HEK293T (cell line): ENCODE data around the gene MAP2K1.
"Not testable (repeated sequence)": the region's sequence is repeated elsewhere in the genome, so short reads cannot be mapped to it uniquely, and the experiment has no call there.

Experiments
- CTCF ChIA-PET: fragments of 350-600 bp; formaldehyde crosslinking; extraction: SDS; loops from one replicate; lab custom pipeline; 2021; ENCODE audit warnings: antibody characterized with exemption, inconsistent platforms; lab: Yijun Ruan, JAX
- POLR2A ChIA-PET: fragments of 350-600 bp; formaldehyde crosslinking; extraction: SDS; loops from one replicate; lab custom pipeline; 2020; ENCODE audit warnings: antibody characterized with exemption, inconsistent platforms; lab: Yijun Ruan, JAX
- DNase-seq: peaks from one replicate; pipeline ENCODE4 v3.0.0; 2012; ENCODE audit warnings: mixed read lengths; ENCODE audit errors: extremely low spot score
- ARNT ChIP-seq: fragments of 450-650 bp; IDR thresholded peaks from 2 replicates; pipeline ENCODE4 v1.6.1; 2017; ENCODE audit warnings: mild to moderate bottlenecking
- BHLHE40 ChIP-seq: fragments of 450-650 bp; IDR thresholded peaks from 2 replicates; pipeline ENCODE4 v1.6.1; 2016; ENCODE audit warnings: mild to moderate bottlenecking, moderate library complexity, borderline replicate concordance
- CTBP1 ChIP-seq: fragments of 450-650 bp; IDR thresholded peaks from 2 replicates; pipeline ENCODE4 v1.6.1; 2016; ENCODE audit warnings: borderline replicate concordance
- ELF4 ChIP-seq: fragments of 450-650 bp; IDR thresholded peaks from 2 replicates; pipeline ENCODE4 v1.6.1; 2017; ENCODE audit warnings: antibody characterized with exemption
- FOXA1 ChIP-seq: fragments of 450-650 bp; IDR thresholded peaks from 2 replicates; pipeline ENCODE4 v1.6.1; 2016; ENCODE audit warnings: mild to moderate bottlenecking
- FOXK2 ChIP-seq: fragments of 450-650 bp; IDR thresholded peaks from 2 replicates; pipeline ENCODE4 v1.6.1; 2016; ENCODE audit warnings: mild to moderate bottlenecking
- FOXM1 ChIP-seq: fragments of 450-650 bp; IDR thresholded peaks from 2 replicates; pipeline ENCODE4 v1.6.1; 2017; ENCODE audit warnings: mild to moderate bottlenecking, borderline replicate concordance
- HDGF ChIP-seq: fragments of 450-650 bp; IDR thresholded peaks from 2 replicates; pipeline ENCODE4 v1.6.1; 2017; ENCODE audit warnings: antibody characterized with exemption, borderline replicate concordance
- L3MBTL2 ChIP-seq: fragments of 450-650 bp; conservative IDR thresholded peaks from 2 replicates; pipeline ENCODE4 v1.6.1; 2016; ENCODE audit warnings: mild to moderate bottlenecking
- LEF1 ChIP-seq: fragments of 450-650 bp; IDR thresholded peaks from 2 replicates; pipeline ENCODE4 v1.6.1; 2017; ENCODE audit warnings: mild to moderate bottlenecking, borderline replicate concordance
- NFRKB ChIP-seq: fragments of 450-650 bp; IDR thresholded peaks from 2 replicates; pipeline ENCODE4 v1.6.1; 2016; ENCODE audit warnings: mild to moderate bottlenecking, moderate library complexity
- SP1 ChIP-seq: fragments of 450-650 bp; IDR thresholded peaks from 2 replicates; pipeline ENCODE4 v1.6.1; 2017
- SUZ12 ChIP-seq: fragments of 450-650 bp; IDR thresholded peaks from 2 replicates; pipeline ENCODE4 v1.6.1; 2016; ENCODE audit warnings: mild to moderate bottlenecking
- TARDBP ChIP-seq: fragments of 450-650 bp; IDR thresholded peaks from 2 replicates; pipeline ENCODE4 v1.6.1; 2016
- ZNF384 ChIP-seq: fragments of 450-650 bp; IDR thresholded peaks from 2 replicates; pipeline ENCODE4 v1.6.1; 2016
- TF ChIP-seq, protein P1 (sequence below): fragments of 450-650 bp; IDR thresholded peaks from 2 replicates; pipeline ENCODE4 v1.6.1; 2016

Gene MAP2K1

DNA sequence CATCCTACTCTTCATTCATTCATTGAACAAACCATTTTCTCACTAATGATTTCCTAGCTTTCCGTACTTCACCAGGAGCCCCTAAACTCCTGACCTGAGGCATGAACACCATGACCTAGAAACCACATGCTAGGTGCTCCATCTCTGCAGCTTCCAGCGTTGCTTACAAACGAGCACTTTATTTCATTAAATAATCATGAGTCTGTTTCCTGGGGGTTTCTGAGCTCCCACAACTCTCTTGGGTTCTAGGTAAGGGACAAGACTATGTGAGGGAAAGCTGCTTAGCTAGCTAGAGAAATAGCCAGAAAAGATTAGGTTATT, 1.3 kb downstream of the MAP2K1 start:
- DNase-seq, result no peak
- POLR2A ChIA-PET, result interaction anchor here (0.9 to 4.3 kb wide), 11 partner anchors 12 to 1083 kb away, joined by 3 to 35 read pairs (median 4); partner anchors contain the start of genes RAB11A, RNU5B-1, SNAPC5 and TIPIN
- TF ChIP-seq SUZ12 (no peak), SP1 (no peak), CTBP1 (no peak), HDGF (no peak), ZNF384 (no peak), FOXA1 (no peak), FOXK2 (no peak), NFRKB (no peak), L3MBTL2 (no peak; the same call in 1 of the 2 replicates), TARDBP (no peak), BHLHE40 (no peak), ARNT (no peak), ELF4 (no peak), FOXM1 (no peak)
- TF ChIP-seq, protein P1, sequence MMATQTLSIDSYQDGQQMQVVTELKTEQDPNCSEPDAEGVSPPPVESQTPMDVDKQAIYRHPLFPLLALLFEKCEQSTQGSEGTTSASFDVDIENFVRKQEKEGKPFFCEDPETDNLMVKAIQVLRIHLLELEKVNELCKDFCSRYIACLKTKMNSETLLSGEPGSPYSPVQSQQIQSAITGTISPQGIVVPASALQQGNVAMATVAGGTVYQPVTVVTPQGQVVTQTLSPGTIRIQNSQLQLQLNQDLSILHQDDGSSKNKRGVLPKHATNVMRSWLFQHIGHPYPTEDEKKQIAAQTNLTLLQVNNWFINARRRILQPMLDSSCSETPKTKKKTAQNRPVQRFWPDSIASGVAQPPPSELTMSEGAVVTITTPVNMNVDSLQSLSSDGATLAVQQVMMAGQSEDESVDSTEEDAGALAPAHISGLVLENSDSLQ, result no peak
- CTCF ChIA-PET, result interaction anchor here (1.0 to 1.9 kb wide), 4 partner anchors 24 to 110 kb away, joined by 3 to 11 read pairs (median 6); partner anchors contain the start of gene SNAPC5

DNA sequence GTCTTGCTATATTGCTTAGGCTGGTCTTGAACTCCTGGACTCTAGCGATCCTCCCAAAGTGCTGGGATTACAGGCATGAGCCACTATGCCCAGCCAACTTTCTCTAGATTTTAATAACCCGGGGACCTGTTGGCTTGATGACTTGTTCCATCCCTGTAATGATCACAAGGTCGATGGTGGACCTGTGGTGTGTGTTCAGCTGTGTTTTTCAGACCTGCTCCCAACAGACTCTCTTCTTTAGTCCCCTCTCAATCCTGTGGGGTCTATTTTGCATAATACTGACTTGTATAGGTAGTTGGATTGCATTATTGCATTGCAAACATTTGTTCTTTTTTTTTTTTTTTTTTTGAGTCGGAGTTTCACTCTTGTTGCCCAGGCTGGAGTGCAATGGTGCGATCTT, 1.9 kb downstream of the MAP2K1 start:
- no peak for DNase-seq
- no peak for TF ChIP-seq SUZ12
- no peak for TF ChIP-seq L3MBTL2
- TF ChIP-seq BHLHE40, result no peak
- ChIA-PET CTCF (interaction anchor here (1.0 to 1.9 kb wide), 4 partner anchors 23 to 110 kb away, joined by 3 to 11 read pairs (median 6); partner anchors contain the start of gene SNAPC5), POLR2A (interaction anchor here (1.1 to 4.3 kb wide), 6 partner anchors 15 to 1084 kb away, joined by 3 to 35 read pairs (median 9); partner anchors contain the start of genes RAB11A, RNU5B-1, SNAPC5 and TIPIN)

DNA sequence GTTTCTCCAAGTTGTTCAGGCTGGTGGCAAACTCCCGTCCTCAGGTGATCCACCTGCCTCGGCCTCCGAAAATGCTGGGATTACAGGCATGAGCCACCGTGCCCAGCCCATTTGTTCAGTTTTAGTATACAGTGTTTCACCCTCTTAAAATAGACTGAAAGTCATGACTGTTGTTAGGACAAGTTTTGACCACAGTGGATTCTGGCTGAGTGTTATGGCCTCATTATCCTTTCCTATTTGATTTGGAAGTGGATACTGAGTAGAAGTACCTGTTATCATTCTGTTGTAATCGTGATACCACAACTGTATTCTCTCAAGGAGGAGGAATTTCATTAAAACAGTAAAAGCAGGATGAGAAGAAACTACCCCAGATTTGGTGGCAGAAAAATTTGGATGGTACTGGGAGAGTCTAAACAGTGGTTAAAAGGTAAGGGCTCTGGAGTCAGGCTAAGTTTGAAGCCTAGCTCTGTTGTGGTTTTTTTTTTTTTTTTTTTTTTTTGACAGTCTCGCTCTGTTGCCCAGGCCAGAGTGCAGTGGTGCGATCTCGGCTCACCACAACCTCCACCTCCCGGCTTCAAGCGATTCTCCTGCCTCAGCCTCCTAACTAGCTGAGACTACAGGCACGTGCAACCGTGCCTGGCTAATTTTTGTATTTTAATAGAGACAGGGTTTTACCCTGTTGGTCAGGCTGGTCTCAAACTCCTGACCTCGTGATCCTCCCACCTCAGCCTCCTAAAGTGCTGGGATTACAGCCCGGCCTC, 2.6 kb downstream of the MAP2K1 start:
- POLR2A ChIA-PET, result interaction anchor here (3.4 to 4.3 kb wide), 2 partner anchors 32 to 110 kb away, joined by 35 read pairs; partner anchors contain the start of genes SNAPC5 and TIPIN

DNA sequence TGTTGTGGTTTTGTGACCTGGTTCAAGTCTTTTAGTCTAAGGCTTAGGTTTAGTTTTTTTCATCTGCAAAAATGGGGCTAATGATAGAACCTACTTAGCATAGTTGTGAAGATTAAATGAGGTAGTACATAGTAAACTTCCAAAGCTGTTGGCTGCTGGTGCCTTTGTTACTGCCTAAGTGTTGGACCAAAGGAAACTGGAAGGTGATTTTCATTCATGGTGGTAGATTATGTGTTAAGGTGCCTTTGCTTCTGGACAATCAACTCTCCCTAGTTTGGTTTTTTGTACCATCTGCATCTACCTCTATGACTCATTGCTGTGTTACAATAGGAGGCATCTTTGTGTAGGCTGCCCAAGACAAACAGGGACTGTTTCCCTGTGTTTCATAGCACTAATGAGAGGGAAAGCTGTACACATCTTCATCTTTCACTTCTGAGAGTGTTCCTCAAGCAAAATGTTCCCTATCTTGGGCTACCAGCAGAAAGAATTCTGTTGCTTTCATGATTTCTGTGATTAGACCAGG, 3.2 kb downstream of the MAP2K1 start:
- TF ChIP-seq NFRKB (no peak), BHLHE40 (no peak), HDGF (no peak), FOXA1 (no peak), ZNF384 (no peak), SP1 (no peak), FOXK2 (no peak)
- ChIA-PET POLR2A (no interaction called here), CTCF (no interaction called here)
- no peak for DNase-seq

More for the DNA sequence above, 2.6 kb downstream of the MAP2K1 start:
- no peak for DNase-seq
- TF ChIP-seq CTBP1, result no peak
- TF ChIP-seq TARDBP, result no peak
- TF ChIP-seq LEF1, result no peak
- no peak for TF ChIP-seq FOXM1
- no peak for TF ChIP-seq SUZ12
- no peak for TF ChIP-seq HDGF
- no peak for TF ChIP-seq ELF4
- no peak for TF ChIP-seq ZNF384
- TF ChIP-seq ARNT, result no peak
- no peak for TF ChIP-seq BHLHE40
- TF ChIP-seq NFRKB, result no peak
- TF ChIP-seq, protein P1, result no peak
- no peak for TF ChIP-seq L3MBTL2
- TF ChIP-seq FOXK2, result no peak
- CTCF ChIA-PET, result interaction anchor here (1.9 kb wide), 1 partner anchor 109 kb away, joined by 11 read pairs; the partner anchor contains the start of gene SNAPC5

DNA sequence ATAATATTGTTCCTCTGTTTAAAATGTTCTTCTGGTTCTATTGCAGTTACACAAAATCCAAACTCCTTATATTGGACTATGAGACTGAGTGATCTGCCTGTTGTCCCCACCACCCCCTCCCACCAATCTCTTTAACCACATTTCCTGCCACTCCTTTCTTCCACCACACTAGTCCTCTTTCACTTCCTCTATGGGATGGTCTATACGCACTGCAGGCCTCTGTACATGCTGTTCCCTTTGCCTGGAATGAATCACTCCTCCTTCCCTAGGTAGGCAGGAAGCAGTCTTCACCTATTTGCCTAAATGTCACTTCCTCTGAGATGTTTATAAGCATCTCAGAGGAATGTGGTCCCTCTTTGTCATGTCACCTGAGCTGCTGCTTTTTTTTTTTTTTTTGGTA, 4.0 kb downstream of the MAP2K1 start:
- DNase-seq, result no peak
- no peak for TF ChIP-seq L3MBTL2
- TF ChIP-seq HDGF, result no peak
- TF ChIP-seq CTBP1, result no peak
- TF ChIP-seq LEF1, result no peak
- no peak for TF ChIP-seq BHLHE40
- no peak for TF ChIP-seq ARNT
- no peak for TF ChIP-seq FOXM1
- TF ChIP-seq NFRKB, result no peak
- TF ChIP-seq SP1, result no peak
- CTCF ChIA-PET, result no interaction called here
- POLR2A ChIA-PET, result no interaction called here

DNA sequence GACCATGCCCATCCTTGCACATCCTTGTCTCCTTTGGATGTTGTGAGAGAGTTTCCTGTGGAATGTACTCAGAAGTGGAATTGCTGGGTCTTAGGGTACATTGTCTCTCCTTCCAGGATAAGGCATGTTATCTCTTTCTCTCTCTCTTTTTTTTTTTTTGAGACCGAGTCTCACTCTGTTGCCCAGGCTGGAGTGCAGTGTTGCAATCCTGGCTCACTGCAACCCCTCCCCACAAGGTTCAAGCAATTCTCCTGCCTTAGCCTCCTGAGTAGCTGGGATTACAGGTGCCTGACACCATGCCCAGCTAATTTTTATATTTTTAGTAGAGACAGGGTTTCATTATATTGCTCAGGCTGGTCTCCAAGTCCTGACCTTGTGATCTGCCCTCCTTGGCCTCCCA, 6.3 kb downstream of the MAP2K1 start:
- DNase-seq, CTCF ChIA-PET, POLR2A ChIA-PET: not testable (repeated sequence)

DNA sequence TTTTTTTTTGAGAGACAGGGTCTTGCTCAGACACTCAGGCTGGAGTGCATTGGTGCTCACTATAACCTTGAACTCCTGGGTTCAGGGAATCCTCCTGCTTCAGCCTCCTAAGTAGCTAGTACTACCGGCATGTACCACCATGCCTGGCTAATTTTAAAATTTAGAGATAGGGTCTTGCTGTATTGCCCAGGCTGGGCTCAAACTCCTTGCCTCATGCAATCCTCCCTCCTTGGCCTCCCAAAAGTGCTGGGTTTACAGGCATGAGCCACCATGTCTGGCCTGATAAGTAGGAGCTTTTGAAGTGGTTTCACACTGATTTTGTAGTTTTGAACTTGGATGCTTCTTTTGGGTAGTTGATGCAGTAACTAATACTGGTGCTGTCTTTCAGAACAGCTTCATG, 7.8 kb downstream of the MAP2K1 start:
- ChIA-PET POLR2A (no interaction called here), CTCF (no interaction called here)
- DNase-seq, result no peak
- no peak for TF ChIP-seq FOXA1
